Keratinocyte (primary cell): ENCODE results near the gene TOPAZ1. TPM values are rescaled to one million over a fixed set of nuclear protein-coding genes. Genes with fewer than 3 reads are reported as not detected.

ENCODE experiments used
- DNase-seq: peaks from one replicate; pipeline ENCODE4 v3.0.0-alpha.2; 2011; ENCODE audit warnings: low read depth, missing footprints, low spot score
- FAIRE-seq: peaks from 2 replicates; lab custom pipeline; 2011; peaks lifted over from hg19 to GRCh38; lab: Jason Lieb, UNC
- H2AFZ ChIP-seq: 2 replicates; pipeline ENCODE4 v1.6.0; 2012; ENCODE audit warnings: low read length, control low read depth, inconsistent platforms; ENCODE audit not compliant: control insufficient read depth
- H3K27ac ChIP-seq: 2 replicates; pipeline ENCODE4 v1.5.1; 2011; ENCODE audit warnings: low read length; ENCODE audit not compliant: control insufficient read depth, insufficient read depth
- H3K27me3 ChIP-seq: 3 replicates; pipeline ENCODE4 v1.6.0; 2011; ENCODE audit warnings: low read length; ENCODE audit not compliant: control insufficient read depth, insufficient read depth; ENCODE audit errors: extremely low read depth
- H3K36me3 ChIP-seq, 2 experiments: 2 replicates in 1 of 2; 3 replicates in 1 of 2; pipeline ENCODE4 v1.5.1; 2011; ENCODE audit warnings: low read length in 2 of 2, mild to moderate bottlenecking in 1 of 2; ENCODE audit not compliant: control insufficient read depth in 2 of 2, insufficient read depth in 2 of 2; ENCODE audit errors: extremely low read depth in 1 of 2
- H3K4me1 ChIP-seq: 3 replicates; pipeline ENCODE4 v1.5.1; 2011; ENCODE audit warnings: low read length; ENCODE audit not compliant: control insufficient read depth, insufficient read depth; ENCODE audit errors: extremely low read depth
- H3K4me2 ChIP-seq: 3 replicates; pipeline ENCODE4 v1.6.0; 2011; ENCODE audit warnings: low read depth, low read length; ENCODE audit not compliant: control insufficient read depth, insufficient read depth; ENCODE audit errors: extremely low read depth
- H3K4me3 ChIP-seq, 3 experiments: fragments of 200-600 bp in 1 of 3; sonication (generic) in 1 of 3; 2 replicates in 2 of 3; 3 replicates in 1 of 3; pipeline ENCODE4 v1.5.1; 2011 to 2016; ENCODE audit warnings: low read length in 3 of 3, mild to moderate bottlenecking in 3 of 3, control low read depth in 2 of 3, inconsistent platforms in 1 of 3, low read depth in 1 of 3, mixed read lengths in 1 of 3, mixed run types in 1 of 3, moderate library complexity in 1 of 3; ENCODE audit not compliant: control insufficient read depth in 2 of 3, insufficient read depth in 2 of 3; ENCODE audit errors: extremely low read depth in 1 of 3
- H3K79me2 ChIP-seq: 2 replicates; pipeline ENCODE4 v1.6.0; 2012; ENCODE audit warnings: low read length; ENCODE audit not compliant: control insufficient read depth, insufficient read depth
- H3K9ac ChIP-seq: 3 replicates; pipeline ENCODE4 v1.6.0; 2011; ENCODE audit warnings: low read length; ENCODE audit not compliant: control insufficient read depth, insufficient read depth; ENCODE audit errors: extremely low read depth
- H3K9me1 ChIP-seq: 3 replicates; pipeline ENCODE4 v1.6.0; 2011; ENCODE audit warnings: low read length; ENCODE audit not compliant: control insufficient read depth, insufficient read depth; ENCODE audit errors: extremely low read depth
- H3K9me3 ChIP-seq: 2 replicates; pipeline ENCODE4 v1.5.1; 2012; ENCODE audit warnings: low read depth, low read length; ENCODE audit not compliant: control insufficient read depth
- H4K20me1 ChIP-seq: 3 replicates; pipeline ENCODE4 v1.6.0; 2011; ENCODE audit warnings: low read length; ENCODE audit not compliant: control insufficient read depth, insufficient read depth; ENCODE audit errors: extremely low read depth
- EZH2 ChIP-seq: IDR thresholded peaks from one replicate; pipeline ENCODE4 v1.6.1; 2012; ENCODE audit warnings: inconsistent platforms, mild to moderate bottlenecking, low read length, moderate library complexity
- dilution Hi-C: fragments of 300-500 bp; cut with MboI; formaldehyde crosslinking; loops from one replicate; pipeline ENCODE4 v1.7.0; 2020; ENCODE audit warnings: low sequenced_read_pairs; ENCODE audit not compliant: extremely low pct_ligation_motif_present
- polyA plus RNA-seq, 5 experiments: library from polyadenylated mRNA; depleted of rRNA in 3 of 5; stranded (reverse) in 3 of 5; stranded (forward) in 1 of 5; unstranded in 1 of 5; fragments of >200 nt; gene quantifications; 1 replicate in 1 of 5; 2 replicates in 3 of 5; 3 replicates in 1 of 5; pipeline versions ENCODE4 v1.2.1 to v1.2.3, GENCODE V29; 2011 to 2012; ENCODE audit warnings: missing spikeins in 2 of 5, low read depth in 1 of 5, low replicate concordance in 1 of 5
- TF ChIP-seq, protein P1 (sequence below), 3 experiments: IDR thresholded peaks in 1 of 3; conservative IDR thresholded peaks in 1 of 3; optimal IDR thresholded peaks in 1 of 3; 2 replicates in 2 of 3; 3 replicates in 1 of 3; pipeline versions ENCODE3 to v1.5.1; 2011; ENCODE audit warnings: low read length in 3 of 3, mild to moderate bottlenecking in 3 of 3, moderate library complexity in 2 of 3, control low read depth in 1 of 3, inconsistent platforms in 1 of 3; ENCODE audit not compliant: insufficient read depth in 2 of 3; ENCODE audit errors: extremely low read depth in 1 of 3

The TOPAZ1 gene
- polyA plus RNA-seq, 1 donor (not counting 4 experiments of a cell fraction or from before 2014, with no cell fraction given) = not detected

DNA sequence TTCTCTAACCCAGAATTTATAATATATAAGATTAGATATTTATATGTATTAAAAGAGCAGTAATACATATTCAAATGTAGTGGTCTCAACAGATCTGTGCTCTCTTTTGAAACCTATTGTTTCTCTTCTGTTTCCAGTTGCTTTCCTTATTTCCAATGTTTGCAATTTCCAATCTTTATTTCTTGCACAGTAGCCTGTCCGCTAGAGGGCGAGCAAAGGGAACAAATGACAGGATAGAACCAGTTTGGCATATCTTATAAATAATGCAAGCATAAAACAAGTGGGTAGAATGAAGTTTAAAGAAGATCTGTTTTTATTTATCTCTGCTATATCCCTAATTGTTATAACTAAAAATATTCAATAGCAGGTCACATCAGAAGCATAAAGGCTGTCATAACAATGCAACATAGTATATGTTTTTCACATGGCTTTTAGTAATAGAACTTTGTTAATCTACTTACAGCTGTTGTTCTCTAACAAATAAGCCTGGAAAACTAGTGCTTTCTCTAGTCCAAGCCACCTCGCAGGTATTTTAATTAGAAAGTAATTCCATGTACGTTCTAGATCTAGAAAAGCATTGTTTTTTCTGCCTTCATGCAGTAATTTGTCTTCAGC, 81.8 kb downstream of the TOPAZ1 start:
- Histone ChIP-seq H3K79me2 (no peaks in the 10 kb centered on the region), H3K4me2 (no peak overlapping the region), H2AFZ (no peak overlapping the region), H4K20me1 (no peaks in the 10 kb centered on the region), H3K27me3 (no peaks in the 10 kb centered on the region), H3K4me1 (peaks cover 3% of the 10 kb centered on the region), H3K9me1 (no peaks in the 10 kb centered on the region), H3K4me3 (no peak overlapping the region), H3K36me3 (no peaks in the 10 kb centered on the region), H3K9ac (no peak overlapping the region), H3K27ac (no peak overlapping the region), H3K9me3 (no peaks in the 10 kb centered on the region)
- FAIRE-seq (no peak), DNase-seq (no peak)
- TF ChIP-seq, protein P1, sequence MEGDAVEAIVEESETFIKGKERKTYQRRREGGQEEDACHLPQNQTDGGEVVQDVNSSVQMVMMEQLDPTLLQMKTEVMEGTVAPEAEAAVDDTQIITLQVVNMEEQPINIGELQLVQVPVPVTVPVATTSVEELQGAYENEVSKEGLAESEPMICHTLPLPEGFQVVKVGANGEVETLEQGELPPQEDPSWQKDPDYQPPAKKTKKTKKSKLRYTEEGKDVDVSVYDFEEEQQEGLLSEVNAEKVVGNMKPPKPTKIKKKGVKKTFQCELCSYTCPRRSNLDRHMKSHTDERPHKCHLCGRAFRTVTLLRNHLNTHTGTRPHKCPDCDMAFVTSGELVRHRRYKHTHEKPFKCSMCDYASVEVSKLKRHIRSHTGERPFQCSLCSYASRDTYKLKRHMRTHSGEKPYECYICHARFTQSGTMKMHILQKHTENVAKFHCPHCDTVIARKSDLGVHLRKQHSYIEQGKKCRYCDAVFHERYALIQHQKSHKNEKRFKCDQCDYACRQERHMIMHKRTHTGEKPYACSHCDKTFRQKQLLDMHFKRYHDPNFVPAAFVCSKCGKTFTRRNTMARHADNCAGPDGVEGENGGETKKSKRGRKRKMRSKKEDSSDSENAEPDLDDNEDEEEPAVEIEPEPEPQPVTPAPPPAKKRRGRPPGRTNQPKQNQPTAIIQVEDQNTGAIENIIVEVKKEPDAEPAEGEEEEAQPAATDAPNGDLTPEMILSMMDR (optimal IDR thresholded peaks at IDR 0.05 in 1 of 3, IDR thresholded peaks at IDR 0.05 in 1 of 3, conservative IDR thresholded peaks at IDR 0.05 in 1 of 3; ENCODE audit: extremely low read depth in 1 of 3, insufficient read depth in 2 of 3, low read length in 3 of 3) = peak; percentile 46 to 71 (median 66)
- no peak for TF ChIP-seq EZH2
- dilution Hi-C loops = no loop called here

DNA sequence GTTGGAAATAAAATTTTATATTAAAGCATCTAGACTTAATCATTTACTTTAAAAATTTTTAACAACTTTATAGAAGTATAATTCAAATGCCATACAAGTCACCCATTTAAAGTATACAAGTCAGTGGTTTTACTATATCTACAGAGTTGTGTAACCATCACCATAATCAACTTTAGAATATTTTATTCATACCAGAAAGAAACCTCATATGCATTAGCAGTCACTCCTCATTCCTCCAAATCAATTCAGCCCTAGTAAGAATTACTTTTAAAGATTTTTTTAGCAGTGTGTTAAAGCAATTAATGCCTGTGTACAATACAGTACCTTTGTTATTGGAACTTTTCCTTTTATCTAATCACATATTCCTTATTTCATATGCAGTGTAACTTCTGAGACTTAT, 82.9 kb downstream of the TOPAZ1 start:
- no peaks in the 10 kb centered on the region for H3K27me3 ChIP-seq
- H3K27ac ChIP-seq = no peak overlapping the region
- DNase-seq = no peak
- no peak overlapping the region for H3K4me3 ChIP-seq
- H3K4me2 ChIP-seq = no peak overlapping the region
- dilution Hi-C loops = no loop called here
- H3K9ac ChIP-seq = no peak overlapping the region
- no peaks in the 10 kb centered on the region for H3K79me2 ChIP-seq
- no peaks in the 10 kb centered on the region for H3K9me3 ChIP-seq
- TF ChIP-seq, protein P1 (optimal IDR thresholded peaks at IDR 0.05 in 1 of 3, IDR thresholded peaks at IDR 0.05 in 1 of 3, conservative IDR thresholded peaks at IDR 0.05 in 1 of 3; ENCODE audit: extremely low read depth in 1 of 3, insufficient read depth in 2 of 3, low read length in 3 of 3) = no peak
- TF ChIP-seq EZH2 = no peak
- H2AFZ ChIP-seq = no peak overlapping the region
- H3K36me3 ChIP-seq = no peaks in the 10 kb centered on the region
- peaks cover 3% of the 10 kb centered on the region for H3K4me1 ChIP-seq
- no peaks in the 10 kb centered on the region for H4K20me1 ChIP-seq
- no peaks in the 10 kb centered on the region for H3K9me1 ChIP-seq
- FAIRE-seq = no peak
